ENCODE results near the gene KAZN. TPM values are rescaled to one million over a fixed set of nuclear protein-coding genes. Genes with fewer than 3 reads are reported as not detected.

KAZN gene
- total RNA-seq, 1 donor from 2014 or later, result 9.4 TPM

GRCh38 chr1:14926818-14927575 is 328.5 kb downstream of the KAZN start:
- Mint-ChIP-seq H3K4me3 (ENCODE audit: unreplicated experiment) (no peak overlapping the region), H3K27me3 (ENCODE audit: low read depth, unreplicated experiment) (peaks cover 27% of the 10 kb centered on the region), H3K36me3 (ENCODE audit: low read depth, unreplicated experiment) (peaks cover 2% of the 10 kb centered on the region), H3K27ac (ENCODE audit: unreplicated experiment) (no peak overlapping the region), H3K4me1 (ENCODE audit: low read depth, unreplicated experiment) (peaks cover 12% of the 10 kb centered on the region), H3K9me3 (ENCODE audit: unreplicated experiment) (no peaks in the 10 kb centered on the region)
- no peak for TF ChIP-seq EZH2 (IDR thresholded peaks at IDR 0.05; ENCODE audit: insufficient read depth, low read length)
- TF ChIP-seq CTCF (IDR thresholded peaks at IDR 0.05; ENCODE audit: insufficient read depth, low read depth, low read length), result no peak
- Histone ChIP-seq H3K36me3 (ENCODE audit: insufficient read depth, low read length) (no peaks in the 10 kb centered on the region), H3K9me3 (ENCODE audit: insufficient read depth, low read depth, low read length) (no peaks in the 10 kb centered on the region), H2AFZ (ENCODE audit: low read depth, low read length) (no peak overlapping the region), H3K9ac (ENCODE audit: low read length) (peak overlapping the region; percentile 47), H3K4me3 (ENCODE audit: insufficient read depth, low read depth, low read length) (no peak overlapping the region), H3K4me2 (ENCODE audit: low read length) (peak overlapping the region; percentile 46), H3K4me1 (ENCODE audit: insufficient read depth, low read length) (peaks cover 16% of the 10 kb centered on the region), H3K27me3 (ENCODE audit: insufficient read depth, low read length) (no peaks in the 10 kb centered on the region), H3K27ac (ENCODE audit: low read depth, low read length) (peak overlapping the region; percentile 24), H4K20me1 (ENCODE audit: insufficient read depth, low read length) (peaks cover 14% of the 10 kb centered on the region), H3K79me2 (ENCODE audit: insufficient read depth, low read length) (peaks cover 11% of the 10 kb centered on the region)
- FAIRE-seq, result no peak
- no peak for DNase-seq (ENCODE audit: low read depth)

DNA sequence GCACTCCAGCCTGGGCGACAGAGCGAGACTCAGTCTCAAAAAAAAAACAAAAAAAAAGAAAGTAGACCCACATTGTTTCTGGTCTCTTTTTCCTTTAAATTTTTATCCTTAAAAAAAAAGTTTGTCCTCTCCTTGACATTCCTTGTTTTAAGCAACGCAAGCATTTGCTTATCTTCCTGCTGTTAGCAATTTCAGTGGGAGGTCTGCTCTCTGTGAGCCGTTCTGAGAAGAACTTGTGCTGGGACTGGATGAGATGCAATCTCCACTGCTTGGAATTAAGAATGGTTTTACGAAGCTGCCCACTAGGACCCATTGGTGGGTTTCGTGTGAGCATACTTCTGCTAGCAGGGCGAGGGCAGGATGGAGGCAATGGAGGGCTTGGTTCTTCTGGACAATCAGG is 329.9 kb downstream of the KAZN start:
- Histone ChIP-seq H4K20me1 (ENCODE audit: insufficient read depth, low read length) (peaks cover 14% of the 10 kb centered on the region), H3K4me1 (ENCODE audit: insufficient read depth, low read length) (peaks cover 16% of the 10 kb centered on the region), H3K27me3 (ENCODE audit: insufficient read depth, low read length) (no peaks in the 10 kb centered on the region), H3K4me3 (ENCODE audit: insufficient read depth, low read depth, low read length) (no peak overlapping the region), H3K36me3 (ENCODE audit: insufficient read depth, low read length) (no peaks in the 10 kb centered on the region), H2AFZ (ENCODE audit: low read depth, low read length) (no peak overlapping the region), H3K79me2 (ENCODE audit: insufficient read depth, low read length) (peaks cover 11% of the 10 kb centered on the region), H3K9me3 (ENCODE audit: insufficient read depth, low read depth, low read length) (no peaks in the 10 kb centered on the region), H3K4me2 (ENCODE audit: low read length) (no peak overlapping the region), H3K9ac (ENCODE audit: low read length) (no peak overlapping the region), H3K27ac (ENCODE audit: low read depth, low read length) (no peak overlapping the region)
- peaks cover 12% of the 10 kb centered on the region for H3K4me1 Mint-ChIP-seq (ENCODE audit: low read depth, unreplicated experiment)
- DNase-seq (ENCODE audit: low read depth) (no peak), FAIRE-seq (no peak)
- TF ChIP-seq EZH2 (IDR thresholded peaks at IDR 0.05; ENCODE audit: insufficient read depth, low read length), result no peak
- no peak overlapping the region for H3K27ac Mint-ChIP-seq (ENCODE audit: unreplicated experiment)
- peaks cover 27% of the 10 kb centered on the region for H3K27me3 Mint-ChIP-seq (ENCODE audit: low read depth, unreplicated experiment)
- H3K4me3 Mint-ChIP-seq (ENCODE audit: unreplicated experiment), result no peak overlapping the region
- peaks cover 2% of the 10 kb centered on the region for H3K36me3 Mint-ChIP-seq (ENCODE audit: low read depth, unreplicated experiment)
- no peaks in the 10 kb centered on the region for H3K9me3 Mint-ChIP-seq (ENCODE audit: unreplicated experiment)

GRCh38 chr1:14928886-14929546 is 330.5 kb downstream of the KAZN start:
- Histone ChIP-seq H3K36me3 (ENCODE audit: insufficient read depth, low read length) (no peaks in the 10 kb centered on the region), H3K4me1 (ENCODE audit: insufficient read depth, low read length) (peaks cover 16% of the 10 kb centered on the region), H3K9ac (ENCODE audit: low read length) (no peak overlapping the region), H3K79me2 (ENCODE audit: insufficient read depth, low read length) (peaks cover 11% of the 10 kb centered on the region), H3K27ac (ENCODE audit: low read depth, low read length) (no peak overlapping the region), H3K9me3 (ENCODE audit: insufficient read depth, low read depth, low read length) (no peaks in the 10 kb centered on the region), H3K4me3 (ENCODE audit: insufficient read depth, low read depth, low read length) (no peak overlapping the region), H3K27me3 (ENCODE audit: insufficient read depth, low read length) (no peaks in the 10 kb centered on the region), H4K20me1 (ENCODE audit: insufficient read depth, low read length) (peaks cover 14% of the 10 kb centered on the region), H3K4me2 (ENCODE audit: low read length) (peak overlapping the region; percentile 42), H2AFZ (ENCODE audit: low read depth, low read length) (no peak overlapping the region)
- H3K36me3 Mint-ChIP-seq (ENCODE audit: low read depth, unreplicated experiment), result peaks cover 2% of the 10 kb centered on the region
- H3K9me3 Mint-ChIP-seq (ENCODE audit: unreplicated experiment), result no peaks in the 10 kb centered on the region
- H3K4me3 Mint-ChIP-seq (ENCODE audit: unreplicated experiment), result no peak overlapping the region
- DNase-seq (ENCODE audit: low read depth) (no peak), FAIRE-seq (no peak)
- H3K27me3 Mint-ChIP-seq (ENCODE audit: low read depth, unreplicated experiment), result peaks cover 27% of the 10 kb centered on the region
- no peak overlapping the region for H3K27ac Mint-ChIP-seq (ENCODE audit: unreplicated experiment)
- TF ChIP-seq EZH2 (IDR thresholded peaks at IDR 0.05; ENCODE audit: insufficient read depth, low read length) (no peak), CTCF (IDR thresholded peaks at IDR 0.05; ENCODE audit: insufficient read depth, low read depth, low read length) (no peak)
- H3K4me1 Mint-ChIP-seq (ENCODE audit: low read depth, unreplicated experiment), result peaks cover 12% of the 10 kb centered on the region
